ENCODE results near the gene SMTN.
"Not testable (repeated sequence)": the region's sequence is repeated elsewhere in the genome, so short reads cannot be mapped to it uniquely, and the experiment has no call there.

The SMTN gene

DNA sequence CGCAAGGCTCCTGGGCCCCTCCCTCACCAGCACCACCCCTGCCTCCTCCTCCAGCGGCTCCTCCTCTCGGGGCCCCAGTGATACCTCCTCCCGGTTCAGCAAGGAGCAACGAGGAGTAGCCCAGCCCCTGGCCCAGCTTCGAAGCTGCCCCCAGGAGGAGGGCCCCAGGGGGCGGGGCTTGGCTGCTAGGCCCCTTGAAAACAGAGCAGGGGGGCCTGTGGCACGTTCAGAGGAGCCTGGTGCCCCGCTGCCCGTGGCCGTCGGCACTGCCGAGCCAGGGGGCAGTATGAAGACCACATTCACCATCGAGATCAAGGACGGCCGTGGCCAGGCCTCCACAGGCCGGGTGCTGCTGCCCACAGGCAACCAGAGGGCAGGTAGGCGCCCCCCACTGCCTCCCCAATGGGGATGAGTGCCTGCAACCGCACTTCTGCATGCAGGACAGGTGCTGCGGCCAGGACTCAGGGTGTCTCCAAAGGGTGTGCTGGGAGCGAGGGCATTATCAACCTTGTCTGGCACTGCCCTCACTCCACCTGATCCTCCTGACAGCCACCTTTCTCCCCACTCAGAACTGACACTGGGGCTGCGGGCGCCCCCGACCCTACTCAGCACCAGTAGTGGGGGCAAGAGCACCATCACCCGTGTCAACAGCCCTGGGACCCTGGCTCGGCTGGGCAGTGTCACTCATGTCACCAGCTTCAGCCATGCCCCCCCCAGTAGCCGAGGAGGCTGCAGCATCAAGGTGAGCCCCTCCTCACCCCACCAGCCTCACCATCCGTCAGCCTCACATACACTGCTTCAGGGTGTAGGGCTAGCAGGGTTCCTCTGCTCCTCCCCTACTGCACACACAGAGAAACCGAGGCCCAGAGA lies 10.2 kb downstream of the SMTN start:
- DNase-seq = no peak

DNA sequence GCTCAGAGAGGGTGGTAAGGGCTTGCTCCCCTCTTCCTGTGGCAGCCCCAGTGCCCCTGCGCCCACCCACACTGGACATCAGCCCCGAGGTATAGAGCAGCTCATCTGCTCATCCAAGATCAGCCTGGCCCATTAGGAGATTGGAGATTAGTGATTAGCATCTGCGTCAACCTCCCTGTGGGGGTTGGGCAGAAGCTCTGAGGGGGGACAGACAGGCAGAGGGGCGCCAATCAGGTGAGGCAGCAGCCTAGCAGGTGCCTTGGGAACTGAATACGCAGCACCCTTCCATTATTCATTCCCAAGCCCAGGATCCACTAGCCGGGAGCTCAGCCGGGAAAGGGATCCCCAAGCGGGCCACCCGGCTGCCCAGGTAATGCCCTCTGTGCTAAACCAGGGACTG lies 11.0 kb downstream of the SMTN start:
- no peak for DNase-seq

DNA sequence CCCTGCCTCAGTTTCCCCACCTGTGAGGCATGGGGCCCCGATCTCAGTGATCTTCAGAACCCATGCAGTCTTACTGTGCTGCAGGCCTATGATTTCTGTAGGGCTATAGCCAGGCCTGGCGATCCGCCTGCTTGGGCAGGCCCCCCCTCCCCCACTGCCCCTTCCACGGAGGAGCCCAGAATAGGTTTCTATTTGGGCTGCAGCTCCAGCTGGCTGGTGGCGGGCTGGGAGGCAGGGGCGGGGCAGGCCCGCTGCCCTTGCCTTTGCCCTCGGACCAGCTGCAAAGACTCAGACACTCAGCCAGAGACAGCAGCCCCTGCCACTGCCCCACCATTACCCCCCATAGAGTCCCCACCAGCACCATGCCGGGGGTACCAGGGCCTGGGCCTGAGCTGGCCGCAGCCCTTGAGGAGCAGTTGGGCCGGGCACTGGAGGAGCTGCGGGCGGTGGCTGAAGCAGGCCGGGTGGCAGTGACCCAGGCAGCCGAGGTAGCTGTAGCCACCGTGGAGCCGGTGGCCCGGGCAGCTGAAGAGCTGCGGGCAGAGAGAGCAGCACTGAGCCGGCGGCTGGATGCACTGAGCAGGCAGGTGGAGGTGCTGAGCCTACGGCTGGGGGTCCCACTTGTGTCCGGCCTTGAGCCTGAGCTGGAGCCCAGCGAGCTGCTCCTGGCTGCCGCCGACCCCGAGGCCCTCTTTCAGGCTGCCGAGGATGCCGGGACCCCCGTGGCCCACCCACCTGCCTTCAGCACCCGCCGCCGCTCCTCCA lies 12.2 kb downstream of the SMTN start:
- no peak for DNase-seq

DNA sequence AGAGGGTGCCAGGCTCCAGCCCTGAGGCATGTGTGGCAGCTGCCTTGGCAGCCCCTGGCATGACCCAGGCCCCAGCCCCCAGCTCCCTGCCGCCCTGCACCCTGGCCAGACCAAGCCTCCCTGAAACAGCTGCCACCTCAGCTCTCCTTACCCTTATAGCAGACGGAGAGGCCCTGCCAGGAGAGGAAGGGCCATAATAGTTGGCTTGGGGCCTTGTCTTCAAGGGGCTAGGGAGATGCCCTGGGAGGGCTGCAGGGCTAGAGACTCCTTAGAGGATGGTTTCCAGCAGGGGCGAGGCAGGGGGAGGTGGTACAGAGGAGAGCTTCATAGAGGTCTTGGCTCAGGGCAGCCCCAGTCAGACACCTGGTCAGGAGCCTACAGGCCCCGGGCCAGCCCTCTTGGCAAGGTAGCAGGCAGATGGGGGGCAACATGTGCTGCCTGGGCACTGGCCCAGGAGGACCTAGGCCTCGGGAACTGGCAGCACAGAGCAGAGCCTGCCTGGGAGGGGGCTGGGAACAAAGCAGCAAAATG lies 13.0 kb downstream of the SMTN start:
- no peak for DNase-seq

DNA sequence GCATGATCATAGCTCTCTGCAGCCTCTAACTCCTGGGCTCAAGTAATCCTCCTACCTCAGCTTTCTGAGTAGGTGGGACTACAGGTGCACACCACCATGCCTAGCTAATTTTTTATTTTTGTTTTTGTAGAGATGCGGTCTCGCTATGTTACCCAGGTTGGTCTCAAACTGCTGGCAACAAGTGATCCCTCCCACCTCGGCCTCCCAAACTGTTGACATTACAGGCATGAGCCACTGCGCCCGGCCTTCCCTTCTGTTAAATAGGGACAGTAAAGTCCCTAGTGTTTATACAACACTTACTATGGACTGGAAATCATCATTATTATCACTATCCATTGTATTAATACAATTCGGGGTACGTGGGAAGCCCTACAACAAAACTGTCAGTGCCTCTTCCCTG lies 13.6 kb downstream of the SMTN start:
- DNase-seq = no peak

DNA sequence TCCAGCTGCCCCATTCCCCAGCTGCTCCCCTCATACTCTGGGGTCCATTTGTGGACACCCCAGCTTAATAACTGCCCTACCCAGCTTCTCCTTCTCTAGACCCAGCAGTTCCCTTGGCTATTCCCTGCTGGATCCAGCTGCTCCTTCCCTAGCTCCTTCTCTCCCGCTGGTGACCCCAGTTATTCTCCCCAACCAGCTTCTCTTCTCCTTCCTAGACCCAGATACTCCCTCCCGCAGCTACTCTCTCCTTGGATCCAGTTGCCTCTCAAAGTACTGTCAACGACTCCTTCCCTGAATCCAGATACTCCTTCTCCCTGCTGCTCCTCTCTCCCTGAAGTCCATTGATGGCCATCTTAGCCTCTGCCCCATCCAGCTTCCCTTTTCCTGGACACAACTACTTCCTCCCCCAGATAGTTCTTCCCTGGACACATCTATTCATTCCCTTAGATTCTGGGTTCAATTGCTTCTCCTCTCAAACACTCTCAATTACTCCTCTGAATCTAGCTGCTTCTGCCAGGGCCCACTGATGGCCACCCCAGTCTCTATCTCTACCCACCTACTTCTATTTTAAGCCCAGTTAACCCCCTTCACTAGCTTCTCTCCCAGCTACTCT lies 14.6 kb downstream of the SMTN start:
- no peak for DNase-seq

DNA sequence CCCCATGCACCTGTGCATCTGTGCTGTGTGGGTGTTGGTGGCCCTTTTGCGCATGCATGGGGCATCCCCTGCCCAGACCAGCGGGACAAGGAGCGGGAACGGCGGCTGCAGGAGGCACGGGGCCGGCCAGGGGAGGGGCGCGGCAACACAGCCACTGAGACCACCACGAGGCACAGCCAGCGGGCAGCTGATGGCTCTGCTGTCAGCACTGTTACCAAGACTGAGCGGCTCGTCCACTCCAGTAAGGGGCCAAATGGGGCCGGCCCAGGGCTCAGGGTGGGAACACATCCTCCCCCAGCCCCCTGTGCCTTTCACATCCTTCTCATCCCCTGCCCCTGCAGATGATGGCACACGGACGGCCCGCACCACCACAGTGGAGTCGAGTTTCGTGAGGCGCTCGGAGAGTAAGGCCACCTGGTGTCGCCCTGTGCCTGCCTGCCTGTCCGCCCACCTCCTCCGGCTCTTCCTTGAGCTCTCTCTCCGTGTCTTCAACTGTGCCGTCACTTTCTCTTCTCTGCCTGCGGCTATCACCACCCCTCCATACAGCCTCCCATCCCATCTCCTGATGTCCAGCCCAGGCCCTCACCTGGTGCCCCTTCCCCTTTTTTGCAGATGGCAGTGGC lies 15.7 kb downstream of the SMTN start:
- no peak for DNase-seq

DNA sequence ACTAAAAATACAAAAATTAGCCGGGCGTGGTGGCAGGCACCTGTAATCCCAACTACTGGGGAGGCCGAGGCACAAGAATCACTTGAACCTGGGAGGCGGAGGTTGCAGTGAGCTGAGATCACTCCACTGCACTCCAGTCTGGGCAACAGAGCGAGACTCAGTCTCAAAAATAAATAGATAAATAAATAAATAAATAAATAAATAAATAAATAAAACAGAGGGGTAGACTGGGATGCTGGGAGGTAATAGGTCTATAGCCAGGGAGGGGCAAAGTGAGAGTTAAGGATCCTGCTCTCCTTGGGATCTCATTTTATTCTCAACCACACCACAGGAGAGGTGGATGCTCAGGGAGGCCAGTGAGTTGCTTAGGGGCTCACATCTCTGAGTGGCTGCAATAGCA lies 16.4 kb downstream of the SMTN start:
- DNase-seq = not testable (repeated sequence)

DNA sequence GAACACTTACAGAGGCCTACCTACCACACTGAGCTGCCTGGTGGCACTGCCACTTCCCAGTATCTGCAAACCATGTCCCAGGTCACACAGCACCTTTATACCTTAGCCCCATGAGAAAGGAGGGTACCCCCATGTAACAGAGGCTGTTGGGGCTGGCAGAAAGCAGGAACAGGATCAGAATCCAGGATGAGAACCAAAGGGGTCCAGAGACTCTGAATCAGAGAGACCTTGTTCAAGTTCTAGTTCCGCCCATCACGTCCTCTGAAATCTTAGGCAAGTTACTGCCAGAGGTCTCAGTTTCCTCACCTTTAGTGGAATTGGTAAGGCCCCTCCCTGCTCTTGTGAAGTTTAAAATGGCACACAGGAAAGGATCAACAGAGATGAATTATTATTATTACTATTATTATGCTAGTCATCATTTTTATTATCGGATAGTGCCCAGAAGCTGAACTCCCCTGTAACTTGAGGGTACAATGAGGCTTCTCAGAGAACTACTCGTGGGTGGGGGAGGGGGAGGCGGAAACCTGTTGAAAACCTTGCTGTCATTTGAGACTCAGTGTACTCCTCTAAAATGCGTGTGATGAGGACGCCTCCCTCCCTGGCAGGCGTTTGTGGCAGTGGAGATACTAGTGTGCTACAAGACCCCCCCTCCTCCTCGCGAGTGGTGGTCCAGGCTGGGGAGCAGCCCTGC lies 17.0 kb downstream of the SMTN start:
- DNase-seq = no peak

DNA sequence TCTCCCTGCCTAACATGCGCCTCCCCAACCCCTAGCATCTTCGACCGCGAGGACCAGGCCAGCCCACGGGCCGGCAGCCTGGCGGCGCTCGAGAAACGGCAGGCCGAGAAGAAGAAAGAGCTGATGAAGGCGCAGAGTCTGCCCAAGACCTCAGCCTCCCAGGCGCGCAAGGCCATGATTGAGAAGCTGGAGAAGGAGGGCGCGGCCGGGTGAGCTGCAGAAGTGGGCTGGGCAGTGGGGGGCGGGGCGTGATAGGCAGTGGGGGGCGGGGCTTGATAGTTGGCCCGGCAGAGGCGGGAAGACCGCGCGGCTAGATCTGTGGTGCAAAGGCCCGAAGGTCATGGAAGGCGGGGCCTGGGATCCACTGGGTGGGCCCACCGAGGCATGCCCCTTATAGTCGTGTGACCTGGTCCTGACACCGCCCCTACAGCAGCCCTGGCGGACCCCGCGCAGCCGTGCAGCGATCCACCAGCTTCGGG lies 17.6 kb downstream of the SMTN start:
- DNase-seq = no peak

DNA sequence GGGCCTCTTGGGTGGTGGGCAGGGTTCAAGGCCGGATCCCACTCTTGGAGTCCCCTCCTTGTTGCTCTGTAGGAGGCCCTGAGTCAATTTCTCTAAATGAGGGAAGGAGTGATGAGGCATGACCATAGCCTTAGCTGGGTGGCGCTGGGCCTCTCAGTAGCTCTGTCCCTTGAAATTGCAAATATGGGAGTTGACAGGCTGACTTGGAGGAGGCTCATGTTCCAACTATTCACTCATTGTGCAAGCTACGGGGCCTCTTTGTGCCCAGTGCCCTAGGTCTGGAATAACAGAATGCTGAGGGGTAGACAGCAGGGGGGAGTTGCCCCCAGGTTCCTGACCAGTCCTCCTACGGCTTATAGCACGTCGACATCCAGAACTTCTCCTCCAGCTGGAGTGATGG lies 18.3 kb downstream of the SMTN start:
- DNase-seq = no peak

DNA sequence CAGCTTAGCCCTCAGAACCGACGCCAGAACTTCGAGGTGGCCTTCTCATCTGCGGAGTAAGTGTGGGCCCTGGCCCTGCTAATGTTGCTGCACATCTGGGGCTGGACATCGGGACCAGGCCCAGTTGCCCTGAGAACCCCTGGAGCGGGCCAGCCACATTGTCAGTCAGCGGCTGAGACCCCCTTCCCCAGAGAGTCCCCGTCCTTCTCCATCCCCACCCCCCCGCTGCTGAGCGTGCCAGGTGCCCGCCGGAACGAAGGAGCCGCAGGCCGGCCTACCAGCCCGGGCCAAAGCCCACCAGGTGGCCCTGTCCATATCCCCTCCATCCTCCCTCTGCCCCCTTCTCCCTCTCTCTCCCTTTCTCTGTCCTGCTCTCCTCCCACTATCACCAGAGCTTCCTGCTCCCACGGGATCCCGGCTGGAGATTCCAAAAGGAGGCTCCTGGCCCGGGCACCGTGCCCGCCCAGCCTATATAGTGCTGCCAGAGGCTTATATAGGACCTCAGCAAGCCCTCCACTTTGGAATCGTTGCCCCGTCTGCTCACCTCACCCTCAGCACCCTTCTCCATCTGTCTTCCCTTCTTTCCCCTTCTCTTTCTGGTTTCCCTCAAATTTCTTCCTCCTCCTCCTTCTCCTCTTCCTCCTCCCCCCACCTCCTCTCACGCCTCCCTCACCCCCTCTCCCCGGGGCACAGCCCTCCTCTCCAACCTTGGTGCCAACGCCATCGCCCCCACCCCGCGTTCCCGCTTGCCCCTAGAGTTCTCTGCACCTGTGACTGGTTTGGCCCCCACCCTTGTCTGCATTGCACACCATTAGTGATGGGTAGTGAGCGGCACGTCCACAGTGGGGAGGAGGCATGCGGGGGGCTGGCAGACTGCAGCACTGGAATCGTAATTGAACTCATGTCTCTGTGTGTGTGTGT lies 19.0 kb downstream of the SMTN start:
- DNase-seq = no peak

DNA sequence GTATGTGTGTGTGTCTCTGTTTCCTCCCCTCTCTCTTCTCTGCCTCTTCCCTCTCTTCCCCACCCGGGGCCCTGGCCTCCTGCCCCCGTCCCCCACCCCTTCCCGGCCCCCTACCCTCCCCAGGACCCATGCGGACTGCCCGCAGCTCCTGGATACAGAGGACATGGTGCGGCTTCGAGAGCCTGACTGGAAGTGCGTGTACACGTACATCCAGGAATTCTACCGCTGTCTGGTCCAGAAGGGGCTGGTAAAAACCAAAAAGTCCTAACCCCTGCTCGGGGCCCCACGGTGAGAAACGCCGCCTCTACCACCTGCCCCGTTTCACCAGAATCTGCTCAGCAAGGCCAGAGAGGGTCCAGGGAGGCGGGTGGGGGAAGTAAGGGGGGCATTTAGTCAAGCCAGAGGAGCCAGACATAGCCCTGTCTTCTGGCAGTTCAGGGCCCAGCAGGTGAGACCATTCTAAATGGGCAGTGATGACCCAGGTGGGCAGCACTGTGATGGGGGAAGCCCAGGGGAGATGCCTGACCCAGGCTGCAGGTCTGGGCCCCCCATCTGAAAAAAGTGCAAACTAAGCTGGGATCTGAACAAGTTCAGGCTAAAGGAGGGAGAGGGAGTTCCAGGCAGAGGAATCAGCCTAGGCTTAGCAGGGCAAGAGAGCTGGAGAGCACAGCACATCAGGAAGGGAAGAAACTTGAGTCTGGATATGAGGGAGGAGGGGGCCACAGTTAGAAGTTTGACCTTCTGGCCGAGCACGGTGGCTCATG lies 19.8 kb downstream of the SMTN start:
- no peak for DNase-seq

DNA sequence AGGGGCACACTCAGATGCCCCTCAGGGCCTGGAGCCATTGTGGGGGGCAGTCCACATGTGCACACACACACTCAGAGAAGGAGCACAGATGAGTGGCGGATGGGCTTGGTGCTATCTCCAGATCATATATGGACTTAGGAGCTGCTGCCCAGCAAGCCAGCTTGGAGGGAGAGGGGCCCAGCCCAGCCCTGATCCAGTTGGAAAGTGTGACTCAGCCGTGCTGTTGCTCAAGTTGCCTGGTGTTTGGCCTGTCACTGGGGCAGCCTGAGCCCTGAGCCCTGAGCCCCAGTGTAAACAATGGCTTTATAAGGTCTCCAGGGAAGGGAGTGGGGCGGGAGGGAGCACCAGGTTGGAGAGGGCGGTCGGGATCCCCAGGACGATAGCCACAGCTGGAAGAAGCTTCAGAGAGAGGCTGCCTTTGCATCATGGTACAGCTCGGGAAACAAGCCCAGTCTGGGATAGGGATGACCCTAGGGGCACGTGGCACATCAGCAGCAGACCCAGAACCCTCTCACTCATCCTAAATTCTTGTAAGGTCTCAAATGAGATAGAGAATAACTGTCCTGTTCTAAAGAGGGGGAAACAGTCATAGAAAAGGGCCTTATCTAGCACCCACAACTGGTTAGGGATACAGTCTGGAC lies 21.4 kb downstream of the SMTN start:
- DNase-seq = no peak

DNA sequence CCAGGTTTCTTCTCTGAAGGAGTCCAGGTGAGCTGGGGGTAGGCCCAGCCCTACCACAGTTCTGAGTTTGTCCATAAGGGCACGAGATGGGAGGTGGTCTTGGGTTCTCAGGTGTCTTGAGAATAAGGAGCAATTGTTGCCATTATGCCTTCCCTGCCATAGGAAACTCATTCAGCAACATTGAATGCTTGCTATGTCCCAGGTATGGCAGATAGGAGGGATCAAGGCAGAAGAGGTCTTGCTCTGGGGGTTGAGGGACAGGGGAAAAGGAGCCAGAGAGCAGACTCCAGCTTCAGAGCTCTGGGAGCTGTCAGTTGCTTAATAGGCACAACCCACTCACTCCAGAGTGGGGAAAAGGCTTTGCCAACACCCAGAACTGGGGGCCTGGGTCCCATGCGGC lies 22.0 kb downstream of the SMTN start:
- no peak for DNase-seq

DNA sequence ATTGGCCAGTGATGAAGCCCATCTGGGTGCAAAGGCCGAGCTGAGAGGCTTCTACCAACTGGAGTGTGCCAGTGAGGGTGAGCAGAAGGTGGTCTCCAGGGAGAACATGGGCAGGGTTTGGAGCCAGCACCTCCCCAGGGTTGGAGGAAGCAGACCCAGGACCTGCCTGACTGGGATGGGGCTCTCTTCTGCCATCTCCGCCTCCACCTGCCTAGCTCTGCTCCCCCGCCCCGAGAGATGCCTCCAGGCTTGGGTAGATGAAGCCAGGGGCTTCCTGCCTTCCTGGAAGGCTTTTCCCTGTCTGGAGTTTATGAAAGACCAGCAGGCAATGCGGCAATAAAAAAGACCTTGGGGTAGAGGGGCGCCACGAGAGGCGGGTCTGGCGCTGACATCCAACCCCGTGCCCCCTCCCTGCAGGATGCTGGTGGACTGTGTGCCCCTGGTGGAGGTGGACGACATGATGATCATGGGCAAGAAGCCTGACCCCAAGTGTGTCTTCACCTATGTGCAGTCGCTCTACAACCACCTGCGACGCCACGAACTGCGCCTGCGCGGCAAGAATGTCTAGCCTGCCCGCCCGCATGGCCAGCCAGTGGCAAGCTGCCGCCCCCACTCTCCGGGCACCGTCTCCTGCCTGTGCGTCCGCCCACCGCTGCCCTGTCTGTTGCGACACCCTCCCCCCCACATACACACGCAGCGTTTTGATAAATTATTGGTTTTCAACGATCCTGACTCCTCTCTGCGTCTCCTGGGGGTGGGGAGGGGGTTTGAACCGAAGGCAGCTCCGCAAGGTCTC lies 23.0 kb downstream of the SMTN start:
- no peak for DNase-seq

DNA sequence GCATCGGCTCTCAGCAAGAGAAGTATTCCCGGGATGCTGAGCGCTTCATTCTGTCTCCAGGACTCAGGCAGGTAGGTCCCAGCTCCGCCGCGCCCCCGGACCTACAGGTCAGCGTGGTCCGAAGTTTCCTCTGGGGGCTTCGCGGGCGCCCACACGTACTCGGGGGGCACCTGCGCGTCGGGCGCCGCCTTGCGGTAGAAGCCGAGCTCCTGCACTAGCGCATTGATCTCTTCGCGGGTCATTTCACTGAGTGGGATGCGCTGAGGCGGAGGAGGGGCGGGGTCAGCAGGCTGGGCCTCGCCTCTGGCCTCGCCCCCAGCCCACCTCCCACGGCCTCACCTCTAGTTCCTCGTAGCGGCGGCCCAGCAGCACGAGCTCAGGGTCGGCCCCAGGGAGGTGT lies 23.8 kb downstream of the SMTN start:
- no peak for DNase-seq

DNA sequence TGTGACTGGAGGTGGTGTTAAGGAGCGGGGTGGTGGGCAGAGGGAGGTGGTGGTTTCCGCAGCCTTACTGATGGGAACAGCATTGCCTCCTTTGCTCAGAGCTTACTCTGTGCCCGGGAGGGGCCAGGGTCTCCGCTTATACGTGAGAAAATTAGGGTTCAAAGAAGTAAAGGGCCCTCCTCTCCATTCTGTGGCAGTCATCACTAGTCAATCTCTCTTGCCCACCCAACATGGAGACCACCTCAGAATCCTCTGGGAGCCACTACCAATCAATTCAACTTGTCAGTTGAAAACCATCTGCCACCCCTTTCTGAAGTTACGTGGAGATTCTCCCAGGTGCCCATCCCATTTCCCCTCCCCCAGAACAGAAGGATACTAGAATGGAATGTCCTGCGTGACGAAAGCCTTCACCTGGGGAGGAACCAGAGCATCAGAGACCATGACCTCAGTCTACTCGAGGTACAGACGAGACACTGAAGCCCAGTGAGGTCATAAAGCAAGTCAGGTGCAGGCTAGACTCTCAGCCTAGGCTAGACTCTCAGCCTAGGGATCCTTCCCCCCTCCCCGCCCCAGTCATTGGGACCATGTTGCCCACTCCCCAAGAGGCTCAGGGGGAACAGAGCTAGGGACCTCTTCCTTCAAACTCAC lies 24.3 kb downstream of the SMTN start:
- no peak for DNase-seq
